Ascending aorta (tissue), 2 donors: ENCODE data around the gene SIK3. TPM values are rescaled to one million over a fixed set of nuclear protein-coding genes. Genes with fewer than 3 reads are reported as not detected.
"Not testable (repeated sequence)": the region's sequence is repeated elsewhere in the genome, so short reads cannot be mapped to it uniquely, and the experiment has no call there.

Source experiments
- DNase-seq, 2 donors: peaks; one replicate each; pipeline ENCODE4 v3.0.0-alpha.2; 2019; ENCODE audit warnings: low spot score in 2 of 2
- H3K27ac ChIP-seq, 2 donors: fragments of 200-600 bp; sonication (generic); one replicate each; pipeline ENCODE4 v1.5.1; 2016 to 2017; ENCODE audit warnings: mild to moderate bottlenecking in 1 of 2
- H3K27me3 ChIP-seq: fragments of 200-600 bp; sonication (generic); one replicate; pipeline ENCODE4 v1.5.1; 2017
- H3K36me3 ChIP-seq, 2 donors: fragments of 200-600 bp; sonication (generic); one replicate each; pipeline ENCODE4 v1.5.1; 2016
- H3K4me1 ChIP-seq, 2 donors: fragments of 200-600 bp; sonication (generic); one replicate each; pipeline ENCODE4 v1.5.1; 2016 to 2017; ENCODE audit warnings: mild to moderate bottlenecking in 1 of 2
- H3K4me3 ChIP-seq, 2 donors: fragments of 200-600 bp; sonication (generic); one replicate each; pipeline ENCODE4 v1.5.1; 2016 to 2017; ENCODE audit warnings: mild to moderate bottlenecking in 1 of 2
- H3K9me3 ChIP-seq, 2 donors: fragments of 200-600 bp; sonication (generic); one replicate each; pipeline ENCODE4 v1.5.1; 2016
- intact Hi-C: fragments of 100-400 bp; cut with DNase I; formaldehyde crosslinking; loops from one replicate; pipeline ENCODE4 v1.15.1; 2023
- total RNA-seq: library from RNA; depleted of rRNA; stranded (reverse); fragments of >200 nt; gene quantifications from one replicate; pipeline ENCODE4 v1.1.0, GENCODE V29; 2016
- TF ChIP-seq, protein P1 (sequence below), 3 experiments: fragments of 200-600 bp in 2 of 3; fragments of 450-650 bp in 1 of 3; sonication (generic) in 2 of 3; IDR thresholded peaks; one replicate each; pipeline ENCODE4 v1.5.1; 2016 to 2019; ENCODE audit warnings: antibody characterized with exemption in 3 of 3, mild to moderate bottlenecking in 1 of 3, moderate library complexity in 1 of 3

Gene SIK3
- total RNA-seq, 1 donor from 2014 or later, result 22.5 TPM

DNA sequence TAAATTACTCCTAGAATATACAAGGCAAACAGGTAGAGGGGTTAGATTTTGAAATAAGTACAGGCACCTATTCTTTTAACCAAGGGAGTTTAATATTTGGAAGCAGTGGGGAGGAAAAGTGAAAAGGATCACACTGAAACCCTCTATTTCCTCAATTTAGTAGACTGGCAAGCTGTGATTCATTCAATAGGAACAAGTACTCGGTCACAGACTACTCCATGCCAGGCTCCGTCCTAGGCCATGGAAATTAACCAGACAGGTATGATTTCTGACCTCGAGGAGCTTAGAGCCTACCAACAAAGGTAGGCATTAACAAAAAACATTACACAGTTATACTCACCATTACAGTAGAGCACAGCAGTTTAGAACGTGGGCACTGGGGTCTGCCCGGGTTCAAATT lies 40.9 kb downstream of the SIK3 start:
- Histone ChIP-seq H3K27ac (no peak overlapping the region), H3K36me3 (no peaks in the 10 kb centered on the region), H3K9me3 (no peaks in the 10 kb centered on the region), H3K4me3 (no peak overlapping the region), H3K27me3 (no peaks in the 10 kb centered on the region), H3K4me1 (peaks cover 0 to 2% of the 10 kb centered on the region in 2 donors)
- intact Hi-C loops, result no loop called here
- no peak for DNase-seq
- TF ChIP-seq, protein P1, sequence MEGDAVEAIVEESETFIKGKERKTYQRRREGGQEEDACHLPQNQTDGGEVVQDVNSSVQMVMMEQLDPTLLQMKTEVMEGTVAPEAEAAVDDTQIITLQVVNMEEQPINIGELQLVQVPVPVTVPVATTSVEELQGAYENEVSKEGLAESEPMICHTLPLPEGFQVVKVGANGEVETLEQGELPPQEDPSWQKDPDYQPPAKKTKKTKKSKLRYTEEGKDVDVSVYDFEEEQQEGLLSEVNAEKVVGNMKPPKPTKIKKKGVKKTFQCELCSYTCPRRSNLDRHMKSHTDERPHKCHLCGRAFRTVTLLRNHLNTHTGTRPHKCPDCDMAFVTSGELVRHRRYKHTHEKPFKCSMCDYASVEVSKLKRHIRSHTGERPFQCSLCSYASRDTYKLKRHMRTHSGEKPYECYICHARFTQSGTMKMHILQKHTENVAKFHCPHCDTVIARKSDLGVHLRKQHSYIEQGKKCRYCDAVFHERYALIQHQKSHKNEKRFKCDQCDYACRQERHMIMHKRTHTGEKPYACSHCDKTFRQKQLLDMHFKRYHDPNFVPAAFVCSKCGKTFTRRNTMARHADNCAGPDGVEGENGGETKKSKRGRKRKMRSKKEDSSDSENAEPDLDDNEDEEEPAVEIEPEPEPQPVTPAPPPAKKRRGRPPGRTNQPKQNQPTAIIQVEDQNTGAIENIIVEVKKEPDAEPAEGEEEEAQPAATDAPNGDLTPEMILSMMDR (IDR thresholded peaks at IDR 0.05), result no peak

DNA sequence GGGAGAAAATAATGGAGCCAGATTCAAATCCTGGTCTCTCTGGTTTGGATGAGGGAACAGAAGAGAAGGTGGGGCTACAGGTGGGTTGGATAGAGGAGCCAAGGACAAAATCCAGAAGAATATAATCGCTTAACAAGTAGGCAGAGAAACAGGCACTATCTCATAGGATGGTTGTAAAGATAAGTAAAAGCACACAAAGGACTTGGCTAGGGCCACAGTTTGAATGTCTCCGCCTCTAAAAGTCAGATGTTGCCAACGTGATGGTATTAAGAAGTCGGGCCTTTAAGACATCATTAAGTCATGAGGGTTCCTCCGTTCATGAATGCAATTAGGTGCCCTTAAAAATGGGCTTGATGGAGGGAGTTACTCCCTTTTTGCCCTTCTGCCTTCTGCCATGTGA lies 42.8 kb downstream of the SIK3 start:
- DNase-seq, result no peak
- H3K27me3 ChIP-seq, result no peaks in the 10 kb centered on the region
- no peak overlapping the region for H3K27ac ChIP-seq
- H3K9me3 ChIP-seq, result no peaks in the 10 kb centered on the region
- H3K4me3 ChIP-seq, result no peak overlapping the region
- TF ChIP-seq, protein P1 (IDR thresholded peaks at IDR 0.05), result no peak
- peaks cover 0 to 2% of the 10 kb centered on the region in 2 donors for H3K4me1 ChIP-seq
- intact Hi-C loops, result no loop called here
- H3K36me3 ChIP-seq, result no peaks in the 10 kb centered on the region

DNA sequence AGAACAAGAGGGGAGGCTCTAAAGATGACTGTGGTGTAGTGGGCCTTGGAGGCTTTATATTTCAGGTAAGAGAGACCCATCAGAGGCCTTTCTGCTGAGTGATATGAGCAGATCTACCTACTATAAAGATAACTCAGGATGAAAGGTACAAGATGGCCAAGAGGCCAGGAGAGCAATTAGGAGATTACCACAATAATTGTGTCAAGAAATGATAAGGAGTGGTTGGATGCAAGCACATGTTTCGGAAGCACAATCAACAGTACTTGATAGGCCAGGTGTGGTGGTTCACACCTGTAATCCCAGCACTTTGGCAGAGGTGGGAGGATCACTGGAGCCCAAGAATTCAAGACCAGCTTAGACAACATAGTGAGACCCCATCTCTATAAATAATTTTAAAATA lies 43.8 kb downstream of the SIK3 start:
- TF ChIP-seq, protein P1 (IDR thresholded peaks at IDR 0.05), result no peak
- Histone ChIP-seq H3K27ac (no peak overlapping the region), H3K4me1 (peaks cover 0 to 2% of the 10 kb centered on the region in 2 donors), H3K36me3 (no peaks in the 10 kb centered on the region), H3K4me3 (no peak overlapping the region), H3K27me3 (no peaks in the 10 kb centered on the region), H3K9me3 (no peaks in the 10 kb centered on the region)
- intact Hi-C loops, result no loop called here
- no peak for DNase-seq

DNA sequence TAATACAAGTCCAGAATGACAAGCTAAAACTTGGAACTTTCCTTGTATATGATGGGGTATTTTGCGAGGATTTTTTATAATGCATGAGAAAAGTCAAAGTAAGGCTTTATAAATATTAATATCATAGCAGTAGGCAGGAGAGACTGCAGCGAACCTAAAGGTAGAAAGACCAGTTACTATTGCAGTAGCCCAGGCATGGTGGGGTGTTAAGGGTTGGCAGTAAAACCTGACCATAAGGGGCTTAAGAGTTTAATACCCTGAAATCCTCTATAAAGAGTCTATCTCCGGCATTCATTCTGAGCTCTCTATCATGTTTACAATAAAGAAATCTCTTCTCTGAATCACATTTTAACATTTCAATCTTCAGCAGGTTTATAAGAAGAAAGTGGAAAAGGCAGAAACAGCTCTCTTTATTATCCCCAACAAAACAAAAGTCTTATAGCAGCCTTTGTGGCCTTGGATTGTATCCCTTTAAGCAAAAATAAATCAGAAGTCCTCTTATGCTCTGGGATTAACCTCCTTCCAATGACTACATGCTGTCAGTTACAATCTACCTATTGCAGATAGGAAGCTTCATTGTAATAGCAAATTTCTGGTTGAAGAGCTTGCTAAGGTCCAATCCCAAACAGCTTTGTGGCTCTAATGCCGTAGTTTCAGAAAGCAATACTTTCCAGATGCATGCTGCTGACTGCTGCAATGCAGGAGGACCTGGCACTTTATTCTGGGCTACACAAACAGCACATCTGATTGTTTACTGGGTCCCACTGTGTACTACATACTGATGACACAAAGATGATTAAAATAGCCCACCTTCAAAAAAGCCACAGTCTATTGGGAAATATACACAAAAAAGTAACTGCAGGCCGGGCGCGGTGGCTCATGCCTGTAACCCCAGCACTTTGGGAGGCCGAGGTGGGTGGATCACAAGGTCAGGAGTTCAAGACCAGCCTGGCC lies 45.8 kb downstream of the SIK3 start:
- DNase-seq, result no peak
- Histone ChIP-seq H3K36me3 (no peaks in the 10 kb centered on the region), H3K27me3 (no peaks in the 10 kb centered on the region), H3K4me3 (no peak overlapping the region), H3K9me3 (no peaks in the 10 kb centered on the region), H3K4me1 (no peaks in the 10 kb centered on the region), H3K27ac (no peak overlapping the region)
- intact Hi-C loops, result no loop called here
- TF ChIP-seq, protein P1 (IDR thresholded peaks at IDR 0.05), result no peak

DNA sequence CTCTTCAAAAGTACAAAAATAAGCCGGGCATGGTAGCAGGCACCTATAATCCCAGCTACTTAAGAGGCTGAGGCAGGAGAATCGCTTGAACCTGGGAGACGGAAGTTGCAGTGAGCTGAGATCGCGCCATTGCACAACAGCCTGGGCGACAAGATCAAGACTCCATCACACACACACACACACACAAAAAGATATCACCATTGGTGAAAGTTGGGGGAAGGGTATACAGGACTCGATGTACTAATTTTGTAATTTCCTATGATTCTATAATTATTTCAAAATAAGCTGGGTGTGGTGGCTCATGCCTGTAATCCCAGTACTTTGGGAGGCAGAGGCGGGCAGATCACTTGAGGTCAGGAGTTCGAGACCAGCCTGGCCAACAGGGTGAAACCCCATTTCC lies 48.1 kb downstream of the SIK3 start:
- H3K27me3 ChIP-seq, DNase-seq, H3K9me3 ChIP-seq, H3K27ac ChIP-seq, intact Hi-C loops, H3K4me3 ChIP-seq, H3K36me3 ChIP-seq, H3K4me1 ChIP-seq: not testable (repeated sequence)

DNA sequence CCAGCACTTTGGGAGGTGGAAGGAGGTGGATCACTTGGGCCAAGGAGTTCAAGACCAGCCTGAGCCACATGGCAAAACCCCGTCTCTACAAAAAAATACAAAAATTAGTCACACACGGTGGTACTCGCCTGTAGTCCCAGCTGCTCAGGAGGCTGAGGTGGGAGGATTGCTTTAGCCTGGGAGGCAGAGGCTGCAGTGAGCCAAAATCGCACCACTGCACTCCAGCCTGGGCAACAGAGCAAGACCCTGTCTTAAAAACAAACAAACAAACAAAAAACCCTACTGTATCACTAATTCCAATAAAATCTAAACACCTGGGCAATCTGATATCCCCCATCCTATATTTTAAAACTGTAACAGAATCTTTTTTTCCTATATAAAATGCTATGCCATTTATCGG lies 51.6 kb downstream of the SIK3 start:
- H3K36me3 ChIP-seq, H3K4me3 ChIP-seq, H3K4me1 ChIP-seq, H3K9me3 ChIP-seq, H3K27ac ChIP-seq, H3K27me3 ChIP-seq, DNase-seq, intact Hi-C loops: not testable (repeated sequence)
